ENCODE results near the gene ACTRT3. TPM values are rescaled to one million over a fixed set of nuclear protein-coding genes. Genes with fewer than 3 reads are reported as not detected.
A peak's percentile ranks its signal among the peaks of the same experiment; 100 is the strongest.

Gene ACTRT3
- total RNA-seq, 1 donor from 2014 or later: 5.7 TPM

DNA sequence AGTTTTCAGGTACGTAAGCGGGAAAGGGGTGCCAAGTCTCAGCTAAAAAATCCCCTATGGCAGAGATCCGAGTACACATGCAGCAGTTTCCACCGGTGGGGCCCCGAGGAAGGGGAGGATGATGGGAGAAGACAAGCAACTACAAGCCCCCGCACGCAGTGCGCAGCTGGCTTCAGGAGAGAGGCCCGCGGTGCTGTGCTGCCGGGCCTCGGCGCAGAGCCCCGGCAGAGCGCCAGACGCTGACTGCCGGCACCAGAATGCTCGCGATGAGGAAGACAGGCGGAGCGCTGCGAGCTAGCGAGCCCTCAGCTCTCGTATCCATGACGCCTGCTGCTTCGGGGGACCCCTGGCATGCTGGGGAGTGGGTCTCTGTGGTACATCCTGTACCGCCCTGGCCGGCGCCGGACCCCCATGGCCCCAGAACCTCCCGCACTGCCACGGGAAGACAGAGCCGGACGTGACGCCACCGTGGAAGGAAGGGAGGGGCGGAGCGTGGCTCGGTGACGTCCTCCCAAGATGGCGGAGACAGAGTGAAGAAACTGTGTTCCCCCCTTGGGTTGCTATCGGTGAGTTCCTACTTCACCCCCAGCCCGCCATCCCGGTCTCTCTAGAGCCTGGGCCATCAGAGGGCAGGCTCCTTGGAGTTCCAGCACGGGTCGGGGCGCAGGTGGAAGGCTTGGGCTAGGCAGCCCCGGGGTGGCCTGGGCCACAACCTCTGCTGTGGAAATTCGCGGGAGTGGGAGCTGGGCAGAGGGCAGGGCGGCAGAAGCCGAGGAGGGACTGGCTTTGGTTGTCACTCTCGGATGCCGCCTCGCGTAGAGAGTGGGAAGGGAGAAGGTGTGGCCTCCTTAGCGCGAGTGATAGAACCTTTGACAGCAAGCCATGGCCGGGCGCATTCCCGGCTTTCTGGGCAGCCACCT is 3.8 kb upstream of the ACTRT3 start, which contains the start of gene MYNN:
TSS of gene MYNN (plus strand) at position 500 of the 920 bp plus-strand sequence. CDS start 900 bp downstream, outside the sequence.
- H3K4me1 Mint-ChIP-seq (ENCODE audit: low read depth): peaks cover 28% of the 10 kb centered on the region
- H3K4me3 Mint-ChIP-seq (ENCODE audit: unreplicated experiment): peak within 1 kb of the TSS; percentile 98
- DNase-seq (ENCODE audit: low spot score): peak; percentile 94
- peak; percentile 46 for TF ChIP-seq CTCF (IDR thresholded peaks at IDR 0.05)
- no peaks in the 10 kb centered on the region for H3K27me3 Mint-ChIP-seq (ENCODE audit: low read depth)
- peak within 1 kb of the TSS; percentile 100 for H3K27ac Mint-ChIP-seq (ENCODE audit: unreplicated experiment)
- H3K9me3 Mint-ChIP-seq (ENCODE audit: low read depth): no peaks in the 10 kb centered on the region
- H3K36me3 Mint-ChIP-seq (ENCODE audit: low read depth): peaks cover 12% of the 10 kb centered on the region

- Mint-ChIP-seq H3K4me1 (ENCODE audit: low read depth) (peaks cover 28% of the 10 kb centered on the region), H3K36me3 (ENCODE audit: low read depth) (peaks cover 8% of the 10 kb centered on the region), H3K4me3 (ENCODE audit: unreplicated experiment) (peak overlapping the region; percentile 98), H3K27ac (ENCODE audit: unreplicated experiment) (peak overlapping the region; percentile 100), H3K9me3 (ENCODE audit: low read depth) (no peaks in the 10 kb centered on the region), H3K27me3 (ENCODE audit: low read depth) (no peaks in the 10 kb centered on the region)
- TF ChIP-seq CTCF (IDR thresholded peaks at IDR 0.05): no peak
- no peak for DNase-seq (ENCODE audit: low spot score)
Observed at GRCh38 chr3:169772305-169772896, 3.0 kb upstream of the ACTRT3 start.

DNA sequence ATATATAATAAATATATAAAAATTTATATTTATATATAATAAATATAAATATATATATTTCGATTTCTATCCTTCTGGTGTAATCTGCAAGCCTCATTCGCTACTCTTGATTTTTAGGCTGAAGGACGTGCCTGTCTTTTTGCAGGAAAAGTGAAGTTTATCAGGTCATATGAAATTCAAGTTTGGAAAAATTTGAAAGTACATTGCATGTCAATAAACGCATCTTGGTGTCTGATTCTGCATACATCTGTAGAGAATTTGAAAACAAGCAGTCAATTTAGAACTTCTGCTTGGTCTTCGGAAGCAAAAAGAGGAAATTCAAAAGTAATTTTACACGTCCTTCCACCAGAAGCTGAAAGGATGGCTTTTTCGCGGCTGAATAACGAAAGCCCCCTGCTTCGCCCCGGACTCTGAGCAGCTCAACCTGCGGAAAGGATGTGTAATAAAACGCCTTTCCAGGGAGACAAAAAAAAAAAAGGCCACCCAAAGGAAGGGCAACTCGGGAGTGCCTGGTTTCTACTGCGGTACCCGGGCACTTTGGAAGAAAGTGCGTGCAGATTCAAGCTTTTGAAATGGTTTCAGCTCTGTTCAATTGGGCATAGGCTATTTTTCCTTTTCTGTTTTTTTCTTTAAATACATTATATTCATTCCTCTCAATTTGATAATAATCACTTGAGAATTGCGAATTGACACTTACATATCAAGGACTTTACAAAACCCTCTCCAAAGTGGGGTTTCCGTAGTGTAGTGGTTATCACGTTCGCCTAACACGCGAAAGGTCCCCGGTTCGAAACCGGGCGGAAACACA is 2.3 kb upstream of the ACTRT3 start:
- Mint-ChIP-seq H3K9me3 (ENCODE audit: low read depth) (no peaks in the 10 kb centered on the region), H3K27me3 (ENCODE audit: low read depth) (no peaks in the 10 kb centered on the region), H3K4me3 (ENCODE audit: unreplicated experiment) (peak overlapping the region; percentile 98), H3K27ac (ENCODE audit: unreplicated experiment) (peak overlapping the region; percentile 100), H3K36me3 (ENCODE audit: low read depth) (peaks cover 4% of the 10 kb centered on the region), H3K4me1 (ENCODE audit: low read depth) (peaks cover 28% of the 10 kb centered on the region)
- peak; percentile 7 for TF ChIP-seq CTCF (IDR thresholded peaks at IDR 0.05)
- no peak for DNase-seq (ENCODE audit: low spot score)

DNA sequence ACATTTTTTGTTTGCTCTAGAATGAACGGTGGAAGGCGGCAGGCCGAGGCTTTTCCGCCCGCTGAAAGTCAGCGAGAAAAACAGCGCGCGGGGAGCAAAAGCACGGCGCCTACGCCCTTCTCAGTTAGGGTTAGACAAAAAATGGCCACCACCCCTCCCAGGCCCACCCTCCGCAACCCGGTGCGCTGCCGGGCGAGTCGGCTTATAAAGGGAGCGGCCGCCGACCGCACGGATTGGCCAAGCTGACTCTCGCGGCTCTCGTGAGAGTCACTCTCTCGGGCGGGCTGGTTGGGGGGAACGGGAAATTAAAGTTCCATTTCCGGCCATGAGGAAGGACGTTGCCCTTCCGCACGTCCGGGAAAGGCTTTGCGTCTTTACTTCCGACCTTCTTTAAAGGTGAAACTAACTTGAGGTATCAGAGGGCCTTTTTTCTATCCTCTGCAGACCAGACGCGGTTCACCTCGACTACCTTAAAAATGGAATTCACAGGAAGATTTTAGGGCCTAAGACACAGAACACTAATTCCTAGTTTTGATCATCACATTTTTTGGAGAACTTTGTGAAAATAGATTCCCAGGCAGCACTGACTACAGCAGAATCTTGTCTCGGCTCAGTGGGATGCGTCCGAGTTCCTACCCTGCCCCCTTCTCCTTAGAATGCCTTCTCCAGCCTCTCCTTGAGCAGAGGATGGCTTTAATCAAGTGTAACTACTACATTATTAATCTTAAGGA is 4.3 kb downstream of the ACTRT3 start, which contains the start of gene TERC:
TSS of gene TERC (minus strand) at position 179 of the 731 bp plus-strand sequence.
- DNase-seq (ENCODE audit: low spot score): no peak
- H3K36me3 Mint-ChIP-seq (ENCODE audit: low read depth): peaks cover 6% of the 10 kb centered on the region
- H3K9me3 Mint-ChIP-seq (ENCODE audit: low read depth): peaks cover 12% of the 10 kb centered on the region
- peaks cover 20% of the 10 kb centered on the region for H3K4me1 Mint-ChIP-seq (ENCODE audit: low read depth)
- no peaks in the 10 kb centered on the region for H3K27me3 Mint-ChIP-seq (ENCODE audit: low read depth)
- peak within 1 kb of the TSS; percentile 82 for H3K4me3 Mint-ChIP-seq (ENCODE audit: unreplicated experiment)
- H3K27ac Mint-ChIP-seq (ENCODE audit: unreplicated experiment): peak within 1 kb of the TSS; percentile 93
- TF ChIP-seq CTCF (IDR thresholded peaks at IDR 0.05): no peak
